ENCODE results near the gene KLK13.

KLK13 gene

DNA sequence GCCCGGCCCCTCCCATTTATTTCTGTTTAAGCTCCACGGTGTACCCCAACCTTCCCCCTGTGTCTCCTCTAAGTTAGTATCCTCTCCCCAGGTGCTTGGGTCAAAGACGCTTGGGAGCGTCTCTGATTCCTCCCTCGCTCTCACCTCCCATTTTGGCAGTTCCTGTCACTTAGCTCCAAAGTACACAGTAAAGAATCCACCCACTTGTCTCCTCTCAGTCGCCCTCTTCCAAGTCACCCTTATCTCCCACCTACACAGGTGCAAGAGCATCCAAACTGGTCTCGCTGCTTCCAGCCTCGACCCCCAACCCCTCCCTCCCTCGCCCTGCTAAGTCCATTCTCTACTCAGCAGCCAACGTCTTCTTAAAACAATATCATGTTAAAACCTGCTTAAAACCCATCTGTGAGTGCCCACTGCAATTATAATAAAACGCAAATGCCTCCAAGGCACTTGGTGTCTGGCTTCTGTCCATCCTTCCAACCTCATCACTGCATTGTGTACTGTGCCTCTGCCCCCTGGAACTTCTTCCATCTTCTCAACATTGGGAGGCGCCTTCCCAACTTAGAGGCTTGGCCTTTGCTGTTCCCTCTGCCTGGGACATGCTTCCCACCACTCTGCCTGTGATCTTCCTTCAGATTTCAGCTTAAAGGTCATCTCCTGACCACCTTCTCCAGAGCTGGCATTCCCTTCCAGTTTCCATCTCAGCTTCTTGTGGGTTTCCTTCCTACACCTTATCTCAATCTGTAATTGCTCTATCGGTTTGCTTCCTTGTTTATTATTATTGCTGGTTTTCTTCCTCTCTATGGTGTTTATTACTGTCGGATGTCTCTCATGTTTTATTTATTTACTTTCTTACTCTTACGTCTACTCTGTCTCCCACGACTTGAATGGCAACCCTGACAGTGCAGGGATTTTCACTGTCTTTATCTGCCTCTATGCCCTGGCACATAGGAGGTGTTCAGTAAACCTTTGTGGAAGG lies 27.3 kb upstream of the KLK13 start:
- Histone ChIP-seq H3K27me3 (ENCODE audit: insufficient read depth, low read length, poor library complexity) (no peaks in the 10 kb centered on the region), H3K4me2 (ENCODE audit: insufficient read depth, low read length) (no peak overlapping the region), H4K20me1 (ENCODE audit: insufficient read depth, low read length) (peaks cover 13% of the 10 kb centered on the region), H3K36me3 (ENCODE audit: insufficient read depth, low read length) (no peaks in the 10 kb centered on the region), H3K9ac (ENCODE audit: low read depth, low read length) (no peak overlapping the region), H3K27ac (ENCODE audit: low read length) (no peak overlapping the region), H2AFZ (ENCODE audit: low read depth, low read length) (no peak overlapping the region), H3K4me3 (ENCODE audit: low read depth in 1 of 2, low read length in 2 of 2) (no peak overlapping the region), H3K79me2 (ENCODE audit: insufficient read depth, low read length) (no peaks in the 10 kb centered on the region), H3K4me1 (ENCODE audit: insufficient read depth, low read length) (no peaks in the 10 kb centered on the region), H3K9me3 (ENCODE audit: insufficient read depth, low read length, severe bottlenecking) (no peaks in the 10 kb centered on the region)
- TF ChIP-seq CTCF (IDR thresholded peaks at IDR 0.05; ENCODE audit: borderline replicate concordance, extremely low read depth, low read length, poor library complexity, severe bottlenecking), result no peak
- TF ChIP-seq EZH2 (IDR thresholded peaks at IDR 0.05; ENCODE audit: borderline replicate concordance, low read depth, low read length, severe bottlenecking), result no peak
- DNase-seq (no peak), ATAC-seq (ENCODE audit: insufficient read depth, low read depth) (no peak)

- DNase-seq (no peak), ATAC-seq (ENCODE audit: insufficient read depth, low read depth) (no peak)
- Histone ChIP-seq H3K27ac (ENCODE audit: low read length) (no peak overlapping the region), H3K9ac (ENCODE audit: low read depth, low read length) (no peak overlapping the region), H3K4me3 (ENCODE audit: low read depth in 1 of 2, low read length in 2 of 2) (no peak overlapping the region), H4K20me1 (ENCODE audit: insufficient read depth, low read length) (peaks cover 6% of the 10 kb centered on the region), H3K4me1 (ENCODE audit: insufficient read depth, low read length) (no peaks in the 10 kb centered on the region), H3K79me2 (ENCODE audit: insufficient read depth, low read length) (no peaks in the 10 kb centered on the region), H2AFZ (ENCODE audit: low read depth, low read length) (no peak overlapping the region), H3K36me3 (ENCODE audit: insufficient read depth, low read length) (no peaks in the 10 kb centered on the region), H3K9me3 (ENCODE audit: insufficient read depth, low read length, severe bottlenecking) (no peaks in the 10 kb centered on the region), H3K27me3 (ENCODE audit: insufficient read depth, low read length, poor library complexity) (no peaks in the 10 kb centered on the region), H3K4me2 (ENCODE audit: insufficient read depth, low read length) (no peak overlapping the region)
- TF ChIP-seq EZH2 (IDR thresholded peaks at IDR 0.05; ENCODE audit: borderline replicate concordance, low read depth, low read length, severe bottlenecking) (no peak), CTCF (IDR thresholded peaks at IDR 0.05; ENCODE audit: borderline replicate concordance, extremely low read depth, low read length, poor library complexity, severe bottlenecking) (no peak)
Measured at GRCh38 chr19:51091126-51091525, 26.2 kb upstream of the KLK13 start.

DNA sequence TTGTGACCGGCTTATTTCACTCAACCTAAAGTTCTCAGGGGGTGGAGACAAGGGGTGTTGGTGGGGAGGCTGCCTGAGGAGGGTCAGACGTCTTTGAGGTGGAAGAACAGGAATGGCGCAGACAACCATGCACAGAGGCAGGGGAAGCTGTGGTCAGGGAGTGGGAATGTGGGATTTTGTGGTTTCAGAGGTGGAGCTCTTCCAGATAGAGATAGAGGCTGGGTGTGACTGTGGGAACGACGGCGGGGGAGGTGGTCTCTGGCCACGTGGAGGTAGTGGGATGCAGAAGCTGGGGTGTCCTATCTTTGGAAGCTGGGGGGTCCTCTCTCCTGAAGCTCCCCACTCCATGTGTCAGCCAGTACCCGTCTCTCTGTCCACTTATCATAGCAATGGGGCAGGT lies 25.6 kb upstream of the KLK13 start:
- H3K27me3 ChIP-seq (ENCODE audit: insufficient read depth, low read length, poor library complexity), result no peaks in the 10 kb centered on the region
- no peak for TF ChIP-seq EZH2 (IDR thresholded peaks at IDR 0.05; ENCODE audit: borderline replicate concordance, low read depth, low read length, severe bottlenecking)
- ATAC-seq (ENCODE audit: insufficient read depth, low read depth), result no peak

GRCh38 chr19:51089786-51090185 lies 24.9 kb upstream of the KLK13 start:
- Histone ChIP-seq H3K27me3 (ENCODE audit: insufficient read depth, low read length, poor library complexity) (no peaks in the 10 kb centered on the region), H3K9ac (ENCODE audit: low read depth, low read length) (no peak overlapping the region), H3K27ac (ENCODE audit: low read length) (no peak overlapping the region)

More for the DNA sequence above, 25.6 kb upstream of the KLK13 start:
- no peaks in the 10 kb centered on the region for H3K4me1 ChIP-seq (ENCODE audit: insufficient read depth, low read length)
- H4K20me1 ChIP-seq (ENCODE audit: insufficient read depth, low read length), result peaks cover 6% of the 10 kb centered on the region
- no peak overlapping the region for H3K27ac ChIP-seq (ENCODE audit: low read length)
- no peak overlapping the region for H3K4me3 ChIP-seq (ENCODE audit: low read depth in 1 of 2, low read length in 2 of 2)
- H3K4me2 ChIP-seq (ENCODE audit: insufficient read depth, low read length), result no peak overlapping the region
- H3K36me3 ChIP-seq (ENCODE audit: insufficient read depth, low read length), result no peaks in the 10 kb centered on the region
- no peaks in the 10 kb centered on the region for H3K79me2 ChIP-seq (ENCODE audit: insufficient read depth, low read length)
- DNase-seq, result no peak
- no peak overlapping the region for H2AFZ ChIP-seq (ENCODE audit: low read depth, low read length)
- H3K9me3 ChIP-seq (ENCODE audit: insufficient read depth, low read length, severe bottlenecking), result no peaks in the 10 kb centered on the region
- no peak overlapping the region for H3K9ac ChIP-seq (ENCODE audit: low read depth, low read length)

More at GRCh38 chr19:51089786-51090185, 24.9 kb upstream of the KLK13 start:
- H3K9me3 ChIP-seq (ENCODE audit: insufficient read depth, low read length, severe bottlenecking), result no peaks in the 10 kb centered on the region
- no peak overlapping the region for H2AFZ ChIP-seq (ENCODE audit: low read depth, low read length)
- no peak for DNase-seq
- H4K20me1 ChIP-seq (ENCODE audit: insufficient read depth, low read length), result peaks cover 6% of the 10 kb centered on the region
- H3K79me2 ChIP-seq (ENCODE audit: insufficient read depth, low read length), result no peaks in the 10 kb centered on the region
- H3K4me1 ChIP-seq (ENCODE audit: insufficient read depth, low read length), result no peaks in the 10 kb centered on the region
- TF ChIP-seq EZH2 (IDR thresholded peaks at IDR 0.05; ENCODE audit: borderline replicate concordance, low read depth, low read length, severe bottlenecking), result no peak
- TF ChIP-seq CTCF (IDR thresholded peaks at IDR 0.05; ENCODE audit: borderline replicate concordance, extremely low read depth, low read length, poor library complexity, severe bottlenecking), result no peak
- ATAC-seq (ENCODE audit: insufficient read depth, low read depth), result no peak
- no peak overlapping the region for H3K4me3 ChIP-seq (ENCODE audit: low read depth in 1 of 2, low read length in 2 of 2)
- no peaks in the 10 kb centered on the region for H3K36me3 ChIP-seq (ENCODE audit: insufficient read depth, low read length)
- H3K4me2 ChIP-seq (ENCODE audit: insufficient read depth, low read length), result no peak overlapping the region
